GM18907 (cell line): Measurements from ENCODE around the gene MAP7D1.
A peak's percentile ranks its signal among the peaks of the same experiment; 100 is the strongest.

Source experiments
- ATAC-seq: cut with Tn5 transposase; IDR thresholded peaks from one replicate; pipeline ENCODE4 v1.9.1; 2021; ENCODE audit warnings: mild to moderate bottlenecking, moderate library complexity; ENCODE audit not compliant: unreplicated experiment

Gene MAP7D1

DNA sequence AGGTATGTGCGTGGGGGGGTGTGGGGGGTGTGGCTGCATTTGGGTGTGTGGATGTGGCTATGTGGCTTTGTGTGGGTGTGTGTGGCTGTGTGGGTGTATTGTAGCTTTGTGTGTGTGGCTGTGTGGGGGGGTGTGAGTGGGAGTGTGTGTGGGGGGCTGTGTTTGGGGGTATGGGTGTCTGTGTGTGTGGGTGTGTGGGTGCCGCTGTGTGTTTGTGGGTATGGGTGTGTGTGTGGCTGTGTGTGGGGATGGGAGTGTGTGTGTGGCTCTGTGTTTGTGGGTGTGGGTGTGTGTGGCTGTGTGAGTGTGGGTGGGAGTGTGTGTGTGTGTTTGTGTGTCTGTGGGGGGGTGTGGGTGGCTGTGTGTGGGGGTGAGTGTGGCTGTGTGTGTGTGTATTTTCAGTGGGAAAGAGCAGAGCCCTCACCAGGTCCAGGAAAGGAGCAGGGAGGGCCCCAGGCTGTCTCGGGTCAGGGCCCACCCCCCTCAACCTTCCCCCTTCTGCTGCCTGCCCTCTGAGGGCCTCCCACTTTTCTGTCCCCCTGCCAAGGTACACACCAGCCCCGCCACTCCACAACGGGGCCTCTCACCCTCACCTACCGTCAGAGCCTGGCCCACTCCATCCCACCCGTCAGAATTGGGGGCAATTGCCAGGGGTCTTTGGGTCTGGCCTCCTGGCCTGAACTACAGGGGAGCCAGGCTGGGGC lies 29.0 kb upstream of the MAP7D1 start:
- ATAC-seq: no peak

- no peak for ATAC-seq
These were observed 27.6 kb upstream of the MAP7D1 start for GRCh38 chr1:36128126-36128904.

GRCh38 chr1:36128905-36129206 lies 27.1 kb upstream of the MAP7D1 start:
- ATAC-seq: no peak

- no peak for ATAC-seq
These were observed 23.9 kb upstream of the MAP7D1 start for GRCh38 chr1:36132029-36132428.

GRCh38 chr1:36133484-36133883 lies 22.5 kb upstream of the MAP7D1 start:
- no peak for ATAC-seq

DNA sequence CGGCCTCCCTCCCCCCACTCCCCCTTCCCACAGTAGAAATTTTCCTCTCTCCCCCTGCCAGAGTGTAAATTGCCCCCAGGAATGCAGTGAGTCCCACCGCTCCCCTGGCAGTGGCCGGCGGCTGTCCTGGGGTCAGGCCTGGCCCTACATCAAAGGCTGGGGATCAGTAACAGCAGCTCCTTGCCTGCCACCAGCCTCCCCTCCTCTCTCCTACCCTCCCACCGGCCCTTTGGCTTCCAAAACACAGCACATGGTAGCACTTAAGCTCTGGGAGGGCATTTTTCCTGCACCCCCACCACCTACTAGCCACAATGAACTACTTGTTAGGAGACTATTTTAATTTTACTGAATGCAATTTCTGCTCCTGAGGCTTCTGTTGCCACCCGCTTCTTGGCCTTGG lies 21.9 kb upstream of the MAP7D1 start:
- ATAC-seq: no peak

DNA sequence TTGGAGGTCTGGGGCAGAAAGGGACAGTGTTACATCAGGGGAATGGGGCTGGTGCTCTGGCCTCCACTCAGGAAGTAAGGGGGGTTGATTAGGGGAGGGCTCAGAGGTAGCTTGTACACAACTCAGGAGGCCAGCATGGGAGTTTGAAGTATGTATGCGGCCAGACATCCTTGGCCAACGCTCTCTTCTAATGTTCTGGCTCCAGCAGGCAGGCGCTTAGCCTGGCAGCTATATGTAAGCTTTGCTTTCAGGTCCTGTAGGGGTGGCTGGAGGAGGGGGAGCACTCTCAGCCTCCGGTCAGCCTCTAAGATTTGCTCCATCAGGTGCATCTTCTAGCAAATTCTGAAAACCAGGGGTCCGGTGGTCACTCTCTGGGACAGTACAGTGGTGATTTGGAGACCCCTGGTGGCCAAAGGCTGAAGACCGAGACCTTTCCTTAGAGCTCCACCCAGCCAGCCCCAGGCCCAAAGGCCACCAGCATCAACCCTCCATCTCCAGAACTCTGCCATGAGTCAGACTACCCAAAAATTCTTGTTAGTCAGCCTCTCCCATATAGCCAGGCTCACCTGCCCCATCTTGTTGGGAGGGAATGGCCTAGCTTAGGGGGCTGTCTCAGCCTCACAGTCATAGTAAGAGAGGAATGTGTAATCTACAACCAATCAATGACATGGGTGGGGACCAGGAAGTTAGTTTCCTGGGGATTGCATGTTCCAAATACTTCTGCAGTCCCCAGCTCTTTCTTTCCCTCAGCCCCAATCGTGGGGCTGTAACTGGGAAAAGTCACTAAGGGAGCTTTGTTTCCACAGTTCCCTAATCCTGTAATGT lies 21.2 kb upstream of the MAP7D1 start:
- no peak for ATAC-seq

GRCh38 chr1:36135330-36135667 lies 20.7 kb upstream of the MAP7D1 start:
- ATAC-seq: no peak

DNA sequence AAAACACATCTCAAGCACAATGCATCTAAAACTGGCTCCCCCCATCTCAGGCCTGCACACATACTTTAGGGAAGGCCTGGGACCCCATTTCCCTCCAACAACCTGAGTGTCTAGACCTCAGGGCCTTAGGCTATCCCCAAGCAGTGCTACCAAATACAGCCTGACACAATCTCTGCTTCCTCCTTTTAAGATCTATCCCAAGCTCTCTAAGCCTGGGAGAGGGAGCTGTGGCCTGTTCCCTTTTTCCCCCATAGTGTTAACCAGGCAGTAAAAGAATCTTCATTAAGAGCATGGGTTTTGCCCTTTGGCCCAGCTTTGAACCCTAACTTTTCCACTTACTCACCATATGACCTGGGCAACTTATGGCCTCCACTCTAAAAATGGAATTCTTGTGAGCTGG lies 20.2 kb upstream of the MAP7D1 start:
- no peak for ATAC-seq

DNA sequence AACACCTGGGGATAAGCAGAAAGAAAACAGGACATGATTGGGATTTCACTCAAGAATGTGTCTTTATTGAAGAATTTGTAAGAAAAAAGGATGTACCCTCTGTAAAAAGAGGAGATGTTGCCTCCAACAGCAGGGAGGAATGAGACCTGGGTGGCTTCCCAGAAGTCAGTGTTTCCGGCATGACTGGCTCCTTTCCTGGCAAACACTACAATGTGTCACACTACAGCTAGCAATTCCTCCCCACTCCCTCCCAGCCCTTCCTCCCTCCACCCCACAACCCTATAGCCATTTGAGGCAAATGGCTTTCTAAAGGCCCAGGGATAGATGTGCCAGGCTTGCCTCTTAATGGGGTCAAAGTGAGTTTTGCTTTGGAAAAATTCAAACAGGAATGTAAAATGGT lies 19.4 kb upstream of the MAP7D1 start:
- no peak for ATAC-seq

- no peak for ATAC-seq
These were observed 18.7 kb upstream of the MAP7D1 start for GRCh38 chr1:36137226-36137625.

- ATAC-seq: no peak
These were observed 18.2 kb upstream of the MAP7D1 start for GRCh38 chr1:36137776-36138175.

- no peak for ATAC-seq
These were observed 16.4 kb upstream of the MAP7D1 start for GRCh38 chr1:36139521-36139920.

GRCh38 chr1:36142121-36142520 lies 13.8 kb upstream of the MAP7D1 start:
- no peak for ATAC-seq

- no peak for ATAC-seq
These were observed 12.5 kb upstream of the MAP7D1 start for GRCh38 chr1:36143424-36143823.

GRCh38 chr1:36144413-36144812 lies 11.5 kb upstream of the MAP7D1 start:
- no peak for ATAC-seq

- no peak for ATAC-seq
These were observed 7.1 kb upstream of the MAP7D1 start for GRCh38 chr1:36148821-36149236.

GRCh38 chr1:36149237-36149972 lies 6.6 kb upstream of the MAP7D1 start, which contains the start of gene TRAPPC3:
Gene TRAPPC3 (minus strand): TSS chr1:36149486. CDS start chr1:36149378, 108 bp downstream.
- peak; percentile 87 for ATAC-seq

DNA sequence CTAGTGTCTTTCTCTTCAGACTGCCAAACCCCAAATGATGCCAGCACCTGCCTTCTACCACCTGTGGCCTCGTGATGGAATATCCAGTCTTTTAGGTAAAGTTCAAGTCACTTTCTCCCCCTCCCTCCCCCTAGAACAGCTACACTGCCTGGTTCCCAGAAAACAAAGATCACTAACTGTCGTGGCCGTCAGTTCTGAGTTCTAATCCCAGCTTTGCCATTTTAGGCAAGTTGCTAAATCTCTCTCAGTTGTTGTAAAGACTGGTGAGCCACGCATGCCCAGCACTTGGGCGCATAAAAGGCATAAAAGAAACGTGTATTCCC lies 6.0 kb upstream of the MAP7D1 start:
- ATAC-seq: no peak

GRCh38 chr1:36150296-36151133 lies 5.4 kb upstream of the MAP7D1 start:
- peak; percentile 55 for ATAC-seq
